PC-9 (cell line): ENCODE results near the gene NPBWR2. TPM values are rescaled to one million over a fixed set of nuclear protein-coding genes. Genes with fewer than 3 reads are reported as not detected.

Source experiments
- BruUV-seq: library from RNA; stranded (reverse); fragments of 400-500 nt; replicated peaks from 2 replicates; lab custom pipeline; 2021; lab: Mats Ljungman, UMichigan
- CTCF ChIA-PET: fragments of 300-600 bp; sonication (Branson Sonifier 250); formaldehyde crosslinking; loops from one replicate; lab custom pipeline; 2022; ENCODE audit warnings: antibody characterized with exemption; lab: Charles Lee
- POLR2A ChIA-PET: fragments of 300-600 bp; sonication (Branson Sonifier 250); formaldehyde crosslinking; loops from one replicate; lab custom pipeline; 2022; ENCODE audit warnings: antibody characterized with exemption; ENCODE audit not compliant: unreplicated experiment; lab: Charles Lee
- DNase-seq, 2 experiments: peaks; one replicate each; pipeline versions ENCODE4 v3.0.0 to v3.0.0-alpha.2; 2015 to 2022; ENCODE audit warnings: mixed read lengths in 1 of 2
- H2AFZ ChIP-seq: fragments of 200-600 bp; sonication (generic); 2 replicates; pipeline ENCODE4 v1.8.1; 2017; ENCODE audit warnings: antibody characterized with exemption
- H3F3A ChIP-seq: fragments of 200-600 bp; sonication (generic); 2 replicates; pipeline ENCODE4 v1.8.1; 2017; ENCODE audit warnings: antibody characterized with exemption, mild to moderate bottlenecking, low read depth; ENCODE audit not compliant: insufficient read depth
- H3K27ac ChIP-seq: fragments of 200-600 bp; sonication (generic); 2 replicates; pipeline ENCODE4 v1.6.1; 2016; ENCODE audit warnings: mixed run types
- H3K27me3 ChIP-seq: fragments of 200-600 bp; sonication (generic); 2 replicates; pipeline ENCODE4 v1.6.1; 2016; ENCODE audit warnings: low read depth, mixed run types; ENCODE audit not compliant: insufficient read depth
- H3K36me3 ChIP-seq: fragments of 200-600 bp; sonication (generic); 2 replicates; pipeline ENCODE4 v1.6.1; 2016; ENCODE audit warnings: low read depth, mixed run types
- H3K4me1 ChIP-seq: fragments of 200-600 bp; sonication (generic); replicated peaks from 2 replicates; pipeline ENCODE4 v1.6.1; 2016; ENCODE audit warnings: mixed run types; ENCODE audit not compliant: insufficient read depth
- H3K4me2 ChIP-seq: fragments of 200-600 bp; sonication (generic); 2 replicates; pipeline ENCODE4 v1.6.1; 2017; ENCODE audit warnings: mixed run types
- H3K4me3 ChIP-seq: fragments of 200-600 bp; sonication (generic); 2 replicates; pipeline ENCODE4 v1.6.1; 2016; ENCODE audit warnings: mixed run types
- H3K79me2 ChIP-seq: fragments of 200-600 bp; sonication (generic); 2 replicates; pipeline ENCODE4 v1.6.1; 2017; ENCODE audit warnings: low read depth, mixed run types
- H3K9me2 ChIP-seq: fragments of 200-600 bp; sonication (generic); 2 replicates; pipeline ENCODE4 v1.8.1; 2017; ENCODE audit warnings: mild to moderate bottlenecking; ENCODE audit not compliant: insufficient read depth
- H3K9me3 ChIP-seq: fragments of 200-600 bp; sonication (generic); 2 replicates; pipeline ENCODE4 v1.8.1; 2016; ENCODE audit warnings: low read depth; ENCODE audit not compliant: insufficient read depth
- H4K20me1 ChIP-seq: fragments of 200-600 bp; sonication (generic); 2 replicates; pipeline ENCODE4 v1.8.1; 2017; ENCODE audit not compliant: insufficient read depth
- CTCF ChIP-seq: fragments of 200-600 bp; sonication (generic); conservative IDR thresholded peaks from 2 replicates; pipeline ENCODE4 v1.6.1; 2017; ENCODE audit warnings: mixed run types, antibody characterized with exemption, mild to moderate bottlenecking, moderate library complexity
- EZH2 ChIP-seq: fragments of 200-600 bp; sonication (generic); IDR thresholded peaks from 2 replicates; pipeline ENCODE4 v1.8.0; 2017; ENCODE audit warnings: antibody characterized with exemption, low read depth
- intact Hi-C: fragments of 100-400 bp; cut with micrococcal nuclease; formaldehyde crosslinking; loops from one replicate; pipeline ENCODE4 v1.10.0; 2022; ENCODE audit not compliant: unreplicated experiment
- total RNA-seq: library from RNA; stranded (reverse); gene quantifications from 2 replicates; pipeline ENCODE4 v1.2.3, GENCODE V29; 2021

The NPBWR2 gene
- total RNA-seq, 1 experiment from 2014 or later = not detected

DNA sequence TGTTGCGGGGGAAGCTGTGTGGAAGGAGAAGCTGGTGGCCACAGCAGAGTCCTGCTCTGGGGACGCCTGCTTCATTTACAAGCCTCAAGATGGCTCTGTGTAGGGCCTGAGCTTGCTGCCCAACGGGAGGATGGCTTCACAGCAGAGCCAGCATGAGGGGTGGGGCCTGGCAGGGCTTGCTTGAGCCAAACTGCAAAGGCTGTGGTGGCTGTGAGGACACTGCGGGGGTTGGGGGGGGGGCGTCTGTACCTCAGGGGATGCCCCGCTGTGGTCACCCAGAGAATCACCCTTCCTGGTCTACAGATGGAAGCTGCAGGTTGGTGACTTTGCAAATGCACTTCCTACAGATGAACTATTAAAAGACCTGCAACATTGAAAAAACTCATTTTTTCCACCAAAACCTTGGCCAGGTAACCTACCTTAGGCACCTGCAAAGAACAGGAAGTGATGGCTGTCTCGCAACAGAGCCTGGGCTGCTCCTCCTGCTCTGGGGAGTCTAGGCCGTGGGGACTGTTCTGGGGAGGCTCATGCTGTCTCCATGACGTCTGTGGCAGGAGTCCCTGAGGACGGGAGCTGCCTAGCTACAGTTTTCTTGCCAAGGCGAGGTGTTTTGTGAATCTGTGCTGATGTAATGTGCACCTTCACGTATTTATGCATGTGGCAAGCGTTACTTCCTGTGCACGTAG lies 7.3 kb downstream of the NPBWR2 start:
- no peaks in the 10 kb centered on the region for H3K9me3 ChIP-seq
- no peak overlapping the region for H3K4me2 ChIP-seq
- H2AFZ ChIP-seq = no peak overlapping the region
- no peak overlapping the region for H3K4me3 ChIP-seq
- no peak for TF ChIP-seq EZH2
- no peak for TF ChIP-seq CTCF
- no TSS peak for BruUV-seq
- DNase-seq = peak in 1 of 2 experiments; percentile 3
- H3F3A ChIP-seq = no peaks in the 10 kb centered on the region
- peaks cover 80% of the 10 kb centered on the region for H3K27me3 ChIP-seq
- intact Hi-C loops = no loop called here
- H3K36me3 ChIP-seq = no peaks in the 10 kb centered on the region
- H3K79me2 ChIP-seq = no peaks in the 10 kb centered on the region
- no peaks in the 10 kb centered on the region for H3K9me2 ChIP-seq
- CTCF ChIA-PET = interaction anchor here (0.6 kb wide), 1 partner anchor 120 kb away, joined by 3 read pairs; no protein-coding TSS in a partner anchor
- H4K20me1 ChIP-seq = no peaks in the 10 kb centered on the region
- POLR2A ChIA-PET = no interaction called here
- no peaks in the 10 kb centered on the region for H3K4me1 ChIP-seq
- no peak overlapping the region for H3K27ac ChIP-seq

- no peak overlapping the region for H3K4me3 ChIP-seq
- intact Hi-C loops = no loop called here
- no peak overlapping the region for H2AFZ ChIP-seq
- no peaks in the 10 kb centered on the region for H4K20me1 ChIP-seq
- no peak overlapping the region for H3K27ac ChIP-seq
- peaks cover 72% of the 10 kb centered on the region for H3K27me3 ChIP-seq
- no peaks in the 10 kb centered on the region for H3K4me1 ChIP-seq
- H3F3A ChIP-seq = no peaks in the 10 kb centered on the region
- ChIA-PET CTCF (interaction anchor here (0.6 kb wide), 1 partner anchor 121 kb away, joined by 3 read pairs; no protein-coding TSS in a partner anchor), POLR2A (no interaction called here)
- TF ChIP-seq EZH2 = no peak
- no peak for TF ChIP-seq CTCF
- no peaks in the 10 kb centered on the region for H3K9me2 ChIP-seq
- no peak overlapping the region for H3K4me2 ChIP-seq
- H3K9me3 ChIP-seq = no peaks in the 10 kb centered on the region
- no peaks in the 10 kb centered on the region for H3K36me3 ChIP-seq
- no peaks in the 10 kb centered on the region for H3K79me2 ChIP-seq
- DNase-seq = peak in 1 of 2 experiments; percentile 27
- no TSS peak for BruUV-seq
Observed at GRCh38 chr20:64099086-64099786, 8.1 kb downstream of the NPBWR2 start.

DNA sequence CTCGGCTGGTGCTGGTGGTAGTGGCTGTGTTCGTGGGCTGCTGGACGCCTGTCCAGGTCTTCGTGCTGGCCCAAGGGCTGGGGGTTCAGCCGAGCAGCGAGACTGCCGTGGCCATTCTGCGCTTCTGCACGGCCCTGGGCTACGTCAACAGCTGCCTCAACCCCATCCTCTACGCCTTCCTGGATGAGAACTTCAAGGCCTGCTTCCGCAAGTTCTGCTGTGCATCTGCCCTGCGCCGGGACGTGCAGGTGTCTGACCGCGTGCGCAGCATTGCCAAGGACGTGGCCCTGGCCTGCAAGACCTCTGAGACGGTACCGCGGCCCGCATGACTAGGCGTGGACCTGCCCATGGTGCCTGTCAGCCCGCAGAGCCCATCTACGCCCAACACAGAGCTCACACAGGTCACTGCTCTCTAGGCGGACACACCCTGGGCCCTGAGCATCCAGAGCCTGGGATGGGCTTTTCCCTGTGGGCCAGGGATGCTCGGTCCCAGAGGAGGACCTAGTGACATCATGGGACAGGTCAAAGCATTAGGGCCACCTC lies 8.8 kb downstream of the NPBWR2 start:
- Histone ChIP-seq H3K27ac (no peak overlapping the region), H3K27me3 (peaks cover 65% of the 10 kb centered on the region), H2AFZ (no peak overlapping the region), H3K9me3 (no peaks in the 10 kb centered on the region), H3K79me2 (no peaks in the 10 kb centered on the region), H3K9me2 (no peaks in the 10 kb centered on the region), H3K4me3 (no peak overlapping the region), H3K4me1 (no peaks in the 10 kb centered on the region), H4K20me1 (no peaks in the 10 kb centered on the region), H3K36me3 (no peaks in the 10 kb centered on the region), H3F3A (no peaks in the 10 kb centered on the region), H3K4me2 (no peak overlapping the region)
- BruUV-seq = no TSS peak
- intact Hi-C loops = no loop called here
- CTCF ChIA-PET = no interaction called here
- TF ChIP-seq CTCF (no peak), EZH2 (no peak)
- POLR2A ChIA-PET = no interaction called here
- peak in 1 of 2 experiments; percentile 13 for DNase-seq
